H9 (cell line): ENCODE measurements around the gene RAB11A. TPM values are rescaled to one million over a fixed set of nuclear protein-coding genes. Genes with fewer than 3 reads are reported as not detected.

ENCODE experiments used
- DNase-seq: peaks from one replicate; pipeline ENCODE4 v3.0.0-alpha.2; 2017
- H2AFZ ChIP-seq: one replicate; pipeline ENCODE4 v1.6.1; 2013; ENCODE audit warnings: mild to moderate bottlenecking, low read length, control low read depth, moderate library complexity
- H2AK5ac ChIP-seq: 2 replicates; pipeline ENCODE4 v1.6.1; 2013; ENCODE audit warnings: low read length, control low read depth, mixed read lengths; ENCODE audit not compliant: insufficient read length
- H2BK120ac ChIP-seq: one replicate; pipeline ENCODE4 v1.6.1; 2013; ENCODE audit warnings: low read depth, mild to moderate bottlenecking, low read length, control low read depth, inconsistent platforms; ENCODE audit not compliant: poor library complexity, severe bottlenecking
- H2BK12ac ChIP-seq: 2 replicates; pipeline ENCODE4 v1.6.1; 2013; ENCODE audit warnings: low read length, control low read depth, mixed read lengths, low read depth; ENCODE audit not compliant: insufficient read length
- H2BK15ac ChIP-seq: 2 replicates; pipeline ENCODE4 v1.6.1; 2013; ENCODE audit warnings: low read depth, low read length, control low read depth
- H2BK20ac ChIP-seq: one replicate; pipeline ENCODE4 v1.6.1; 2013; ENCODE audit warnings: low read depth, mild to moderate bottlenecking, low read length, control low read depth, inconsistent platforms; ENCODE audit not compliant: poor library complexity, severe bottlenecking
- H2BK5ac ChIP-seq: 2 replicates; pipeline ENCODE4 v1.6.1; 2013; ENCODE audit warnings: low read length, control low read depth, mixed read lengths; ENCODE audit not compliant: insufficient read length
- H3K14ac ChIP-seq: 2 replicates; pipeline ENCODE4 v1.6.1; 2013; ENCODE audit warnings: low read length, control low read depth; ENCODE audit not compliant: insufficient read depth
- H3K18ac ChIP-seq: 2 replicates; pipeline ENCODE4 v1.6.1; 2013; ENCODE audit warnings: low read depth, mild to moderate bottlenecking, mixed read lengths, low read length, control low read depth; ENCODE audit not compliant: insufficient read length
- H3K23ac ChIP-seq: 2 replicates; pipeline ENCODE4 v1.6.1; 2013; ENCODE audit warnings: low read length, control low read depth, mixed read lengths, low read depth; ENCODE audit not compliant: insufficient read length
- H3K23me2 ChIP-seq: 2 replicates; pipeline ENCODE4 v1.6.1; 2013; ENCODE audit warnings: low read depth, mild to moderate bottlenecking, mixed read lengths, low read length, control low read depth; ENCODE audit not compliant: insufficient read length, poor library complexity, severe bottlenecking
- H3K27ac ChIP-seq: 2 replicates; pipeline ENCODE4 v1.5.1; 2013; ENCODE audit warnings: low read length, control low read depth, mixed read lengths, low read depth; ENCODE audit not compliant: insufficient read length
- H3K27me3 ChIP-seq: 2 replicates; pipeline ENCODE4 v1.6.1; 2013; ENCODE audit warnings: low read length, control low read depth, inconsistent platforms; ENCODE audit not compliant: insufficient read depth
- H3K4ac ChIP-seq: 2 replicates; pipeline ENCODE4 v1.6.1; 2013; ENCODE audit warnings: low read depth, mild to moderate bottlenecking, control low read depth, inconsistent platforms, low read length, moderate library complexity
- H3K4me1 ChIP-seq: 2 replicates; pipeline ENCODE4 v1.6.1; 2013; ENCODE audit warnings: low read length, control low read depth, inconsistent platforms; ENCODE audit not compliant: insufficient read depth
- H3K4me2 ChIP-seq: 2 replicates; pipeline ENCODE4 v1.6.1; 2013; ENCODE audit warnings: low read length, control low read depth, mixed read lengths; ENCODE audit not compliant: insufficient read length, insufficient read depth
- H3K56ac ChIP-seq: 2 replicates; pipeline ENCODE4 v1.6.1; 2013; ENCODE audit warnings: low read depth, mild to moderate bottlenecking, mixed read lengths, low read length, control low read depth; ENCODE audit not compliant: insufficient read length
- H3K79me1 ChIP-seq: 2 replicates; pipeline ENCODE4 v1.6.1; 2013; ENCODE audit warnings: low read depth, mild to moderate bottlenecking, moderate library complexity, low read length, control low read depth, inconsistent platforms; ENCODE audit not compliant: insufficient read depth, poor library complexity, severe bottlenecking
- H3K79me2 ChIP-seq: 2 replicates; pipeline ENCODE4 v1.6.1; 2013; ENCODE audit warnings: low read length, control low read depth, inconsistent platforms; ENCODE audit not compliant: insufficient read depth
- H3K9ac ChIP-seq: 2 replicates; pipeline ENCODE4 v1.6.1; 2013; ENCODE audit warnings: low read length, control low read depth, mixed read lengths; ENCODE audit not compliant: insufficient read length; ENCODE audit errors: extremely low read depth
- H3K9me3 ChIP-seq: one replicate; pipeline ENCODE4 v1.6.1; 2013; ENCODE audit warnings: low read depth, low read length, inconsistent platforms; ENCODE audit not compliant: control insufficient read depth
- H3T11ph ChIP-seq: one replicate; pipeline ENCODE4 v1.6.1; 2013; ENCODE audit warnings: mild to moderate bottlenecking, low read length, control low read depth, inconsistent platforms
- H4K20me1 ChIP-seq: one replicate; pipeline ENCODE4 v1.6.1; 2013; ENCODE audit not compliant: control insufficient read depth, insufficient read length, insufficient read depth
- H4K5ac ChIP-seq: 2 replicates; pipeline ENCODE4 v1.6.1; 2013; ENCODE audit warnings: low read depth, mild to moderate bottlenecking, mixed read lengths, low read length, control low read depth; ENCODE audit not compliant: insufficient read length
- H4K8ac ChIP-seq: replicated peaks from 2 replicates; pipeline ENCODE4 v1.6.1; 2013; ENCODE audit warnings: low read length, control low read depth, mixed read lengths, low read depth; ENCODE audit not compliant: insufficient read length
- H4K91ac ChIP-seq: 2 replicates; pipeline ENCODE4 v1.6.1; 2013; ENCODE audit warnings: low read depth, mild to moderate bottlenecking, moderate library complexity, mixed read lengths, low read length, control low read depth; ENCODE audit not compliant: insufficient read length
- H3K27ac Mint-ChIP-seq, 3 experiments: 2 replicates in 2 of 3; 3 replicates in 1 of 3; pipeline ENCODE4 v1.8.0; 2020 to 2021; ENCODE audit warnings: mixed read lengths in 3 of 3, mild to moderate bottlenecking in 1 of 3, moderate library complexity in 1 of 3
- H3K27me3 Mint-ChIP-seq: 2 replicates; pipeline ENCODE4 v1.8.0; 2021; ENCODE audit warnings: low read depth, mild to moderate bottlenecking, moderate library complexity, mixed read lengths
- H3K36me3 Mint-ChIP-seq, 3 experiments: 2 replicates in 2 of 3; 3 replicates in 1 of 3; pipeline ENCODE4 v1.8.0; 2020 to 2021; ENCODE audit warnings: low read depth in 3 of 3, mixed read lengths in 3 of 3; ENCODE audit not compliant: insufficient read depth in 1 of 3
- H3K4me1 Mint-ChIP-seq, 2 experiments: 2 replicates each; pipeline ENCODE4 v1.8.0; 2020; ENCODE audit warnings: mixed read lengths in 2 of 2
- H3K4me3 Mint-ChIP-seq, 2 experiments: 2 replicates in 1 of 2; 3 replicates in 1 of 2; pipeline ENCODE4 v1.8.0; 2020 to 2021; ENCODE audit warnings: mild to moderate bottlenecking in 2 of 2, mixed read lengths in 2 of 2, moderate library complexity in 1 of 2
- H3K9me3 Mint-ChIP-seq, 2 experiments: 2 replicates in 1 of 2; 3 replicates in 1 of 2; pipeline ENCODE4 v1.8.0; 2020; ENCODE audit warnings: mild to moderate bottlenecking in 2 of 2, mixed read lengths in 2 of 2, moderate library complexity in 1 of 2
- CTCF ChIP-seq: fragments of 200-600 bp; sonication (generic); conservative IDR thresholded peaks from 3 replicates; pipeline ENCODE4 v1.8.0; 2021; ENCODE audit warnings: antibody characterized with exemption, mild to moderate bottlenecking
- WGBS: extraction: QIAGEN DNeasy Blood & Tissue Kit; methylation state at CpG from one replicate; pipeline ENCODE4 v1.1.7; 2013; ENCODE audit warnings: missing lambda C conversion rate, low lambda C conversion rate, mixed read lengths; ENCODE audit not compliant: insufficient read length; ENCODE audit errors: extremely low coverage; 5-methylcytosine and 5-hydroxymethylcytosine counted together
- total RNA-seq: library from RNA; stranded (reverse); gene quantifications from 2 replicates; pipeline ENCODE4 v1.2.1, GENCODE V29; 2021

RAB11A gene
- total RNA-seq, 1 experiment from 2014 or later, result 217 TPM

GRCh38 chr15:65834603-65835282, 34.5 kb upstream of the RAB11A start:
- Histone ChIP-seq H3K23ac (no peak overlapping the region), H3K14ac (no peak overlapping the region), H2BK12ac (no peak overlapping the region), H4K5ac (no peak overlapping the region), H3K27ac (no peak overlapping the region), H2AFZ (no peak overlapping the region), H3K4me1 (peaks cover 10% of the 10 kb centered on the region; the same call in 1 of the 2 replicates), H3K79me2 (no peaks in the 10 kb centered on the region), H2BK15ac (no peak overlapping the region), H3K9me3 (no peaks in the 10 kb centered on the region), H4K8ac (no peak overlapping the region), H4K20me1 (no peaks in the 10 kb centered on the region), H3K4ac (no peak overlapping the region), H2BK5ac (no peak overlapping the region), H3K9ac (no peak overlapping the region), H3K56ac (no peak overlapping the region), H3K18ac (no peak overlapping the region), H3T11ph (no peak overlapping the region), H4K91ac (no peak overlapping the region), H3K4me2 (no peak overlapping the region), H3K79me1 (no peaks in the 10 kb centered on the region), H2AK5ac (no peak overlapping the region), H2BK120ac (no peak overlapping the region), H2BK20ac (no peak overlapping the region), H3K23me2 (no peaks in the 10 kb centered on the region), H3K27me3 (no peaks in the 10 kb centered on the region)
- no peak overlapping the region for H3K4me3 Mint-ChIP-seq
- no peaks in the 10 kb centered on the region; a peak in 1 of 7 replicates for H3K36me3 Mint-ChIP-seq
- H3K27me3 Mint-ChIP-seq, result no peaks in the 10 kb centered on the region; the same call in 1 of the 2 replicates
- no CpG with 5 or more reads among the region's 8 CpGs for WGBS
- peaks cover 23 to 32% of the 10 kb centered on the region in 2 experiments for H3K4me1 Mint-ChIP-seq
- no peak for TF ChIP-seq CTCF
- DNase-seq, result no peak
- H3K9me3 Mint-ChIP-seq, result no peaks in the 10 kb centered on the region; a peak in 2 of 5 replicates
- H3K27ac Mint-ChIP-seq, result peak overlapping the region in 1 of 3 experiments; percentile 85; a peak in 1 of 7 replicates
